ENCODE results near the gene EDA2R.

GRCh38 chrX:66672106-66672505 lies 33.2 kb upstream of the EDA2R start:
- no peak for TF ChIP-seq POLR2A (IDR thresholded peaks at IDR 0.05)
- TF ChIP-seq, protein P1, sequence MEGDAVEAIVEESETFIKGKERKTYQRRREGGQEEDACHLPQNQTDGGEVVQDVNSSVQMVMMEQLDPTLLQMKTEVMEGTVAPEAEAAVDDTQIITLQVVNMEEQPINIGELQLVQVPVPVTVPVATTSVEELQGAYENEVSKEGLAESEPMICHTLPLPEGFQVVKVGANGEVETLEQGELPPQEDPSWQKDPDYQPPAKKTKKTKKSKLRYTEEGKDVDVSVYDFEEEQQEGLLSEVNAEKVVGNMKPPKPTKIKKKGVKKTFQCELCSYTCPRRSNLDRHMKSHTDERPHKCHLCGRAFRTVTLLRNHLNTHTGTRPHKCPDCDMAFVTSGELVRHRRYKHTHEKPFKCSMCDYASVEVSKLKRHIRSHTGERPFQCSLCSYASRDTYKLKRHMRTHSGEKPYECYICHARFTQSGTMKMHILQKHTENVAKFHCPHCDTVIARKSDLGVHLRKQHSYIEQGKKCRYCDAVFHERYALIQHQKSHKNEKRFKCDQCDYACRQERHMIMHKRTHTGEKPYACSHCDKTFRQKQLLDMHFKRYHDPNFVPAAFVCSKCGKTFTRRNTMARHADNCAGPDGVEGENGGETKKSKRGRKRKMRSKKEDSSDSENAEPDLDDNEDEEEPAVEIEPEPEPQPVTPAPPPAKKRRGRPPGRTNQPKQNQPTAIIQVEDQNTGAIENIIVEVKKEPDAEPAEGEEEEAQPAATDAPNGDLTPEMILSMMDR (IDR thresholded peaks at IDR 0.05) = no peak

Measured in uterus (tissue), 2 donors.